Peyer's patch (tissue), 4 donors: ENCODE data around the gene CSDE1. TPM values are rescaled to one million over a fixed set of nuclear protein-coding genes. Genes with fewer than 3 reads are reported as not detected.
A peak's percentile ranks its signal among the peaks of the same experiment; 100 is the strongest.
"Not testable (repeated sequence)": the region's sequence is repeated elsewhere in the genome, so short reads cannot be mapped to it uniquely, and the experiment has no call there.

ENCODE experiments used
- DNase-seq, 3 donors: peaks; one replicate each; pipeline ENCODE4 v3.0.0-alpha.2; 2017 to 2019
- H3K27ac ChIP-seq, 4 donors: fragments of 200-600 bp; sonication (generic); one replicate each; pipeline ENCODE4 v1.5.1; 2016 to 2019
- H3K27me3 ChIP-seq, 2 donors: fragments of 200-600 bp; sonication (generic); one replicate each; pipeline ENCODE4 v1.5.1; 2019
- H3K36me3 ChIP-seq, 3 donors: fragments of 200-600 bp; sonication (generic); one replicate each; pipeline ENCODE4 v1.5.1; 2016 to 2019
- H3K4me1 ChIP-seq, 4 donors: fragments of 200-600 bp; sonication (generic); one replicate each; pipeline ENCODE4 v1.5.1; 2016 to 2019
- H3K4me3 ChIP-seq, 4 donors: fragments of 200-600 bp; sonication (generic); 1 replicate in 3 of 4; 2 replicates in 1 of 4; pipeline ENCODE4 v1.5.1; 2016 to 2019; ENCODE audit warnings: mild to moderate bottlenecking in 1 of 4
- H3K9me3 ChIP-seq, 4 donors: fragments of 200-600 bp; sonication (generic); one replicate each; pipeline ENCODE4 v1.5.1; 2016 to 2019; ENCODE audit warnings: mild to moderate bottlenecking in 1 of 4
- POLR2A ChIP-seq, 2 donors: fragments of 450-650 bp; IDR thresholded peaks; one replicate each; pipeline ENCODE4 v1.5.1; 2017; ENCODE audit warnings: antibody characterized with exemption in 2 of 2, mild to moderate bottlenecking in 2 of 2, moderate library complexity in 2 of 2
- total RNA-seq, 4 donors: library from RNA; depleted of rRNA; stranded (reverse); fragments of >200 nt; gene quantifications; one replicate each; pipeline ENCODE4 v1.1.0, GENCODE V29; 2016
- TF ChIP-seq, protein P1 (sequence below), 6 experiments: fragments of 450-650 bp in 4 of 6; fragments of 200-600 bp in 2 of 6; sonication (generic) in 1 of 6; IDR thresholded peaks; one replicate each; pipeline ENCODE4 v1.5.1; 2017 to 2019; ENCODE audit warnings: antibody characterized with exemption in 6 of 6, mild to moderate bottlenecking in 3 of 6, moderate library complexity in 1 of 6

The CSDE1 gene
- total RNA-seq, result 100 to 1,000 TPM; 292 to 374 (median 333) TPM

DNA sequence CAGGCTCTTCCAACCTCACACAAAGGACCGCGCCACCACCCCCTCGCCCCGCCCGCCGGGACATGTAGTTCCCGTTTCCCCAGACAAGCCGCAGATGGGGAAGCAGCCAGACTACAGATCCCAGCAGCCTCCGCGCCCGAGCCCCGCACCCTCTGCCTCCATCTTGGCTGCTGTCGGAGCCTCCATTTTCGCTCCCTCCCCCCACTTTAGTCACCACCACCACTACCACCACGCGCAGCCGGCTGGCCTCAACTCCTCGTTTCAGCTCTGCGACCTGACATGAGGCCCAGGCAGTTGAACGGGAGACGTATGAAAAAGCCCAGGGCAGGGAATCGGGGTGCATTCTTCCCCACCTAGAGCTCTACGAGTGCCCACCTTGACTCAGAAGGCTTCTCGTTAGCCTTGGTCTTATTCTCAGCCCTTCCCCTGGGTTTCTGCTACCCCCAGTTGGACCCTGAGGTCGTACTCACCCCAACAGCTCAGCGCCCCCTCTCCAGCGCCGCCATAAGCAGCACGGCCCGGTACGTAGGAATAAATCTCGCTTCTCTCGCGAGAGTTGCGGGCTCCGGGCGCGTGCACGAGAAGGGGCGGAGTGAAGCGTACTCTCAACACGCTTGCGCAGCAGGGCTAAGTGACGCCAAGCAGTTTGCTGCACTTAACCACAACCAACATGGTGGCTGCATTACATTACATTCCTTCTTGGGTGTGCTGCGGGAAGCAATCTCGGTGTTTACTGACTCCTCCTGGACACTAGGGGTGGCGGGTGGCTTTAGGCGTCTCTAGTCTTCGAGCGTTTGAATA is at the start of gene CSDE1:
TSS of gene CSDE1 (minus strand) at position 530 of the 801 bp plus-strand sequence. CDS start 18,094 bp downstream, outside the sequence.
- H3K9me3 ChIP-seq, result no peaks in the 10 kb centered on the region
- peak within 1 kb of the TSS; percentile 96 to 99 (median 98) for H3K27ac ChIP-seq
- H3K27me3 ChIP-seq, result no peaks in the 10 kb centered on the region
- no peaks in the 10 kb centered on the region for H3K36me3 ChIP-seq
- TF ChIP-seq, protein P1, sequence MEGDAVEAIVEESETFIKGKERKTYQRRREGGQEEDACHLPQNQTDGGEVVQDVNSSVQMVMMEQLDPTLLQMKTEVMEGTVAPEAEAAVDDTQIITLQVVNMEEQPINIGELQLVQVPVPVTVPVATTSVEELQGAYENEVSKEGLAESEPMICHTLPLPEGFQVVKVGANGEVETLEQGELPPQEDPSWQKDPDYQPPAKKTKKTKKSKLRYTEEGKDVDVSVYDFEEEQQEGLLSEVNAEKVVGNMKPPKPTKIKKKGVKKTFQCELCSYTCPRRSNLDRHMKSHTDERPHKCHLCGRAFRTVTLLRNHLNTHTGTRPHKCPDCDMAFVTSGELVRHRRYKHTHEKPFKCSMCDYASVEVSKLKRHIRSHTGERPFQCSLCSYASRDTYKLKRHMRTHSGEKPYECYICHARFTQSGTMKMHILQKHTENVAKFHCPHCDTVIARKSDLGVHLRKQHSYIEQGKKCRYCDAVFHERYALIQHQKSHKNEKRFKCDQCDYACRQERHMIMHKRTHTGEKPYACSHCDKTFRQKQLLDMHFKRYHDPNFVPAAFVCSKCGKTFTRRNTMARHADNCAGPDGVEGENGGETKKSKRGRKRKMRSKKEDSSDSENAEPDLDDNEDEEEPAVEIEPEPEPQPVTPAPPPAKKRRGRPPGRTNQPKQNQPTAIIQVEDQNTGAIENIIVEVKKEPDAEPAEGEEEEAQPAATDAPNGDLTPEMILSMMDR (IDR thresholded peaks at IDR 0.05), result peak in 4 of 6 experiments; percentile 16 to 63 (median 59)
- peak; percentile 69 to 92 for TF ChIP-seq POLR2A (IDR thresholded peaks at IDR 0.05)
- peak; percentile 95 to 99 (median 97) for DNase-seq
- H3K4me3 ChIP-seq, result peak within 1 kb of the TSS; percentile 85 to 94 (median 88)
- H3K4me1 ChIP-seq, result peaks cover 0 to 47% (median 15%) of the 10 kb centered on the region in 4 donors

DNA sequence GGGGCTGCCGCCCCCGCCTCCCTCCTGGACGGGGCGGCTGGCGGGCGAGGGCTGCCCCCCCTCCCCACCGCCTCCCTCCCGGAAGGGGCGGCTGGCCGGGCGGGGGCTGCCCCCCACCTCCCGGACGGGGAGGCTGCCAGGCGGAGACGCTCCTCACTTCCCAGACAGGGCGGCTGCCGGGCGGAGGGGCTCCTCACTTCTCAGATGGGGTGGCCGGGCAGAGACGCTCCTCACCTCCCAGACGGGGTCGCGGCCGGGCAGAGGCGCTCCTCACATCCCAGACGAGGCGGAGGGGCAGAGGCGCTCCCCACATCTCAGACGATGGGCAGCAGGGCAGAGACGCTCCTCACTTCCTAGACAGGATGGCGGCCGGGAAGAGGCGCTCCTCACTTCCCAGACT is 46.7 kb upstream of the CSDE1 start:
- H3K27me3 ChIP-seq, H3K27ac ChIP-seq, H3K4me1 ChIP-seq, DNase-seq, H3K4me3 ChIP-seq, H3K9me3 ChIP-seq, H3K36me3 ChIP-seq: not testable (repeated sequence)

DNA sequence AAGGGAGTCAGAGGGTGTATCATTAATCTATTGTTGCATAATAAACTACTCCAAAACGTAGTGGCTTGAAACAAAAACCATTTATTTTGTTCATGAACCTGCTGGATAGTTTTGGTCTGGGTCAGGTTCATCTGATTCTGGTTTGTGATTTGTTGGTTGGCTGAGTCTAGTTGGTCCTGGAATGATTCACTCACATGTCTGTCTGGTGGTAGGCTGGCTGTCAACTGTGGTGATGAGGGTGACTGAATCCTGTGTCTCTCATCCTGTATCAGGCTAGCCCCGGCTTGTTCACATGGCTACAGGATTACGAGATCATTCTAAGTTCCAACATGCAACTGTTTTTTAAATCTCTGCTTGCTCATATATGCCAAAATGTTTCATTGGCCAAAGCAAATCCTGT is 45.2 kb upstream of the CSDE1 start:
- H3K4me1 ChIP-seq, result no peaks in the 10 kb centered on the region
- no peak for TF ChIP-seq POLR2A (IDR thresholded peaks at IDR 0.05)
- TF ChIP-seq, protein P1 (IDR thresholded peaks at IDR 0.05), result no peak
- H3K27me3 ChIP-seq, result no peaks in the 10 kb centered on the region
- H3K27ac ChIP-seq, result no peak overlapping the region
- H3K9me3 ChIP-seq, result no peaks in the 10 kb centered on the region
- no peak overlapping the region for H3K4me3 ChIP-seq
- DNase-seq, result no peak
- no peaks in the 10 kb centered on the region for H3K36me3 ChIP-seq

DNA sequence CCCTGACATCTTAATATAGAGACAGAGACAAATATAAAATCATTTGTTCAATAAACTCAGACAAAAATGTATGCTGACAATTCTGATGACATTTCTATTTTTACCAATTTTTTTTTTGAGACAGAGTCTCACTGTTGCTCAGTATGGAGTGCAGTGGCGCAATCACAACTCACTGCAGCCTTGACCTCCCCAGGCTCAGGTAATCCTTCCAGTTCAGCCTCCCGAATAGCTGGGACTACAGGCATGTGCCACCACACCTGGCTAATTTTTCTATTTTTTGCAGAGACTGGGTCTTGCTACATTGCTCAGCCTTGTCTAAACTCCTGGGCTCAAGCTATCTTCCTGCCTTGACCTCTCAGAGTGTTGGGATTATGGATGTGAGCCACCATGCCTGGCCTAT is 36.3 kb upstream of the CSDE1 start:
- H3K9me3 ChIP-seq, result no peaks in the 10 kb centered on the region
- no peak overlapping the region for H3K27ac ChIP-seq
- no peaks in the 10 kb centered on the region for H3K27me3 ChIP-seq
- DNase-seq, result no peak
- TF ChIP-seq POLR2A (IDR thresholded peaks at IDR 0.05), result no peak
- TF ChIP-seq, protein P1 (IDR thresholded peaks at IDR 0.05), result no peak
- no peaks in the 10 kb centered on the region for H3K36me3 ChIP-seq
- no peak overlapping the region for H3K4me3 ChIP-seq
- H3K4me1 ChIP-seq, result no peaks in the 10 kb centered on the region

DNA sequence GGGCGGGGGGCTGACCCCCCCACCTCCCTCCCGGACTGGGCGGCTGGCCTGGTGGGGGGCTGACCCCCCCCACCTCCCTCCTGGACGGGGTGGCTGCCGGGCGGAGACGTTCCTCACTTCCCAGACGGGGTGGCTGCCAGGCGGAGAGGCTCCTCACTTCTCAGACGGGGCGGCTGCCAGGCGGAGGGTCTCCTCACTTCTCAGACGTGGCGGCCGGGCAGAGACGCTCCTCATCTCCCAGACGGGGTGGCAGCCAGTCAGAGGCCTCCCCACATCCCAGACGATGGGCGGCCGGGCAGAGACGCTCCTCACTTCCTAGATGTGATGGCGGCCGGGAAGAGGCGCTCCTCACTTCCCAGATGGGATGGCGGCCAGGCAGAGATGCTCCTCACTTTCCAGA is 32.8 kb upstream of the CSDE1 start:
- not testable (repeated sequence) for H3K9me3 ChIP-seq, DNase-seq, H3K27ac ChIP-seq, H3K36me3 ChIP-seq, H3K4me1 ChIP-seq, H3K27me3 ChIP-seq, H3K4me3 ChIP-seq

DNA sequence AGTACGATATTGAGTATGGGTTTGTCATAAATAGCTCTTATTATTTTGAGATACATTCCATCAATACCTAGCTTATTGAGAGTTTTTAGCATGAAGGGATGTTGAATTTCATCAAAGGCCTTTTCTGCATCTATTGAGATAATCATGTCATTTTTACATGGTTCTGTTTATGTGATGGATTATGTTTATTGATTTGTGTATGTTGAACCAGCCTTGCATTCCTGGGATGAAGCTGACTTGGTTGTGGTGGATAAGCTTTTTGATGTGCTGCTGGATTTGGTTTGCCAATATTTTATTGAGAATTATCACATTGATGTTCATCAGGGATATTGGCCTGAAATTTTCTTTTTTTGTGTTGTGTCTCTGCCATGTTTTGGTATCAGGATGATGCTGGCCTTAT is 28.7 kb upstream of the CSDE1 start:
- H3K27me3 ChIP-seq, DNase-seq, H3K27ac ChIP-seq, H3K36me3 ChIP-seq, H3K9me3 ChIP-seq, H3K4me1 ChIP-seq, H3K4me3 ChIP-seq: not testable (repeated sequence)

DNA sequence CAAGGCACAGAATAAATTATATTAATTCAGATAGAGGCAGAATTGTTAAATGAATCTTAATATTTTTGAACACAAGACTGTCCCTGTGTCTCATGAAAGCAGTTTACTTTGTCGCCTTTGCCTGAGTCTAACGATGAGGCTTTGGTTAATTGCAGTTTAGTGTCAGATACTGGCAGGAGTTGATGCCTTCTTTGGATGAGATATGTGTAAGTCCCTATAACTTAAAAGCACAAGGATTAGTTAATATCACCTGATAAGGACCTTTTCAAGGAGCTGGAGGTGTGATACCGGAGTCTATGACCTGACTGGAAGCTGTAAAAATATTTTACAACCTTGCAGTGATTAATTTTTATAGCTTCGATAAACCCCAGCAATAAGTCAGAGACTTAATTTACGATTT is 24.7 kb upstream of the CSDE1 start:
- DNase-seq, result no peak
- H3K4me1 ChIP-seq, result peaks cover 0 to 12% (median 3%) of the 10 kb centered on the region in 4 donors
- TF ChIP-seq, protein P1 (IDR thresholded peaks at IDR 0.05), result no peak
- TF ChIP-seq POLR2A (IDR thresholded peaks at IDR 0.05), result no peak

More for the DNA sequence above, 24.7 kb upstream of the CSDE1 start:
- Histone ChIP-seq H3K9me3 (no peaks in the 10 kb centered on the region), H3K4me3 (no peak overlapping the region), H3K27ac (no peak overlapping the region), H3K36me3 (peaks cover 0 to 15% (median 0%) of the 10 kb centered on the region in 3 donors), H3K27me3 (no peaks in the 10 kb centered on the region)
